Measurements from ENCODE around the gene SELP.

DNA sequence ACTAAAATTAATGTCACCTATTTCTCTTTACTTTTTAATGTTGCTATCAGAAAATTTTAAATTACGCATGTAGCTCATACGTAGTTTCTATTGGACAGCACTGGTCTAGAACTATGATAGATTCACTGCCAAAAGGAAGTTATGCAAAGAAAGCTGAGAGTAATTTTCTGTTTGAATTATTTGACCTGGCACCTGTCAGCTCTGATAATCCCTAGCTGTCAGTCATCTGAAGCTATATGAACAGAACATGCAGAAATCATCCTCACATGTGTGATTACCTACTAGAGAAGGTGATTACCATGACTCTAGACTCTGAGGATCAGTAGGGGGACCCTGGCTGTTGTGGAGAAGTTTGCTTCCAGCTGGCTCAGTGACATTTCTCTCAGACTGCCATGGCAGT is 84.5 kb downstream of the SELP start:
- no peak for TF ChIP-seq EZH2phosphoT487 (conservative IDR thresholded peaks at IDR 0.05; ENCODE audit: low read length)
- TF ChIP-seq, protein P1, sequence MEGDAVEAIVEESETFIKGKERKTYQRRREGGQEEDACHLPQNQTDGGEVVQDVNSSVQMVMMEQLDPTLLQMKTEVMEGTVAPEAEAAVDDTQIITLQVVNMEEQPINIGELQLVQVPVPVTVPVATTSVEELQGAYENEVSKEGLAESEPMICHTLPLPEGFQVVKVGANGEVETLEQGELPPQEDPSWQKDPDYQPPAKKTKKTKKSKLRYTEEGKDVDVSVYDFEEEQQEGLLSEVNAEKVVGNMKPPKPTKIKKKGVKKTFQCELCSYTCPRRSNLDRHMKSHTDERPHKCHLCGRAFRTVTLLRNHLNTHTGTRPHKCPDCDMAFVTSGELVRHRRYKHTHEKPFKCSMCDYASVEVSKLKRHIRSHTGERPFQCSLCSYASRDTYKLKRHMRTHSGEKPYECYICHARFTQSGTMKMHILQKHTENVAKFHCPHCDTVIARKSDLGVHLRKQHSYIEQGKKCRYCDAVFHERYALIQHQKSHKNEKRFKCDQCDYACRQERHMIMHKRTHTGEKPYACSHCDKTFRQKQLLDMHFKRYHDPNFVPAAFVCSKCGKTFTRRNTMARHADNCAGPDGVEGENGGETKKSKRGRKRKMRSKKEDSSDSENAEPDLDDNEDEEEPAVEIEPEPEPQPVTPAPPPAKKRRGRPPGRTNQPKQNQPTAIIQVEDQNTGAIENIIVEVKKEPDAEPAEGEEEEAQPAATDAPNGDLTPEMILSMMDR (IDR thresholded peaks at IDR 0.05; ENCODE audit: insufficient read depth, low read length, poor library complexity, severe bottlenecking): no peak

Measured in SU-DHL-6 (cell line).